SU-DHL-6 (cell line): ENCODE data around the gene PIGO.

ENCODE experiments used
- H2AFZ ChIP-seq: fragments of 200-600 bp; sonication (generic); 2 replicates; pipeline ENCODE4 v1.6.1; 2014; ENCODE audit warnings: low read depth, mild to moderate bottlenecking, moderate library complexity, mixed read lengths, antibody characterized with exemption, low read length; ENCODE audit not compliant: severe bottlenecking
- H3F3A ChIP-seq: fragments of 200-600 bp; shearing (Covaris generic); 2 replicates; pipeline ENCODE4 v1.6.0; 2016; ENCODE audit warnings: antibody characterized with exemption, mild to moderate bottlenecking; ENCODE audit not compliant: insufficient read depth
- H3K27ac ChIP-seq: fragments of 200-600 bp; sonication (generic); 2 replicates; pipeline ENCODE4 v1.5.1; 2016; ENCODE audit warnings: low read depth, mild to moderate bottlenecking, low read length, moderate library complexity, mixed read lengths
- H3K27me3 ChIP-seq: fragments of 200-600 bp; sonication (generic), shearing (Covaris generic); 2 replicates; pipeline ENCODE4 v1.6.0; 2014; ENCODE audit warnings: mild to moderate bottlenecking, low read length
- H3K36me3 ChIP-seq: fragments of 200-600 bp; sonication (generic); 2 replicates; pipeline ENCODE4 v1.6.1; 2014; ENCODE audit warnings: mild to moderate bottlenecking, low read length, mixed read lengths
- H3K4me2 ChIP-seq: fragments of 300-600, 200-600 bp; shearing (Covaris generic), sonication (generic); 2 replicates; pipeline ENCODE4 v1.6.0; 2014; ENCODE audit warnings: low read length, low read depth, mild to moderate bottlenecking; ENCODE audit not compliant: poor library complexity, severe bottlenecking
- H3K4me3 ChIP-seq: fragments of 200-600 bp; sonication (generic); 2 replicates; pipeline ENCODE4 v1.5.1; 2014; ENCODE audit warnings: antibody characterized with exemption, low read length, mild to moderate bottlenecking, mixed read lengths; ENCODE audit not compliant: insufficient read depth, poor library complexity, severe bottlenecking
- H3K79me2 ChIP-seq: fragments of 200-600 bp; sonication (generic); 2 replicates; pipeline ENCODE4 v1.6.1; 2014; ENCODE audit warnings: mild to moderate bottlenecking, low read length, moderate library complexity; ENCODE audit not compliant: insufficient read depth
- H3K9ac ChIP-seq: fragments of 200-600 bp; sonication (generic); 2 replicates; pipeline ENCODE4 v1.7.0; 2014; ENCODE audit warnings: mild to moderate bottlenecking, low read length
- H3K9me2 ChIP-seq: fragments of 200-600 bp; sonication (generic); replicated peaks from 2 replicates; pipeline ENCODE4 v1.6.1; 2014; ENCODE audit warnings: low read length; ENCODE audit not compliant: insufficient read depth
- H3K9me3 ChIP-seq: fragments of 200-600 bp; sonication (generic); 2 replicates; pipeline ENCODE4 v1.6.1; 2014; ENCODE audit warnings: low read length, mixed read lengths; ENCODE audit not compliant: insufficient read depth
- H4K20me1 ChIP-seq: fragments of 200-600 bp; sonication (generic); 2 replicates; pipeline ENCODE4 v1.6.1; 2014; ENCODE audit warnings: low read depth, mild to moderate bottlenecking, antibody characterized with exemption, low read length, moderate library complexity, mixed read lengths
- CTCF ChIP-seq: fragments of 200-600 bp; sonication (generic); IDR thresholded peaks from one replicate; pipeline ENCODE4 v1.5.1; 2017; ENCODE audit warnings: antibody characterized with exemption, mild to moderate bottlenecking, low read length, moderate library complexity; ENCODE audit not compliant: insufficient read depth, poor library complexity, severe bottlenecking
- EZH2phosphoT487 ChIP-seq: fragments of 200-600 bp; sonication (generic), shearing (Covaris generic); conservative IDR thresholded peaks from 2 replicates; pipeline ENCODE4 v1.6.1; 2018; ENCODE audit warnings: mild to moderate bottlenecking, antibody characterized with exemption, low read length, moderate library complexity, mixed read lengths

The PIGO gene

GRCh38 chr9:35105571-35106342, 9.4 kb upstream of the PIGO start:
- Histone ChIP-seq H3K4me3 (no peak overlapping the region), H4K20me1 (no peaks in the 10 kb centered on the region), H3K27ac (no peak overlapping the region), H3K27me3 (no peaks in the 10 kb centered on the region), H3K9me2 (no peaks in the 10 kb centered on the region), H3K36me3 (no peaks in the 10 kb centered on the region), H3K9ac (no peak overlapping the region), H3K9me3 (no peaks in the 10 kb centered on the region), H3K4me2 (no peak overlapping the region), H3F3A (no peaks in the 10 kb centered on the region), H3K79me2 (peaks cover 16% of the 10 kb centered on the region), H2AFZ (no peak overlapping the region)
- no peak for TF ChIP-seq EZH2phosphoT487
- TF ChIP-seq CTCF, result no peak

- Histone ChIP-seq H2AFZ (no peak overlapping the region), H4K20me1 (no peaks in the 10 kb centered on the region), H3K36me3 (no peaks in the 10 kb centered on the region), H3K9me2 (no peaks in the 10 kb centered on the region), H3F3A (no peaks in the 10 kb centered on the region), H3K9ac (no peak overlapping the region), H3K27ac (no peak overlapping the region), H3K9me3 (no peaks in the 10 kb centered on the region), H3K27me3 (no peaks in the 10 kb centered on the region), H3K4me2 (no peak overlapping the region), H3K79me2 (peaks cover 16% of the 10 kb centered on the region), H3K4me3 (no peak overlapping the region)
- no peak for TF ChIP-seq EZH2phosphoT487
- TF ChIP-seq CTCF, result no peak
These were observed 8.7 kb upstream of the PIGO start for GRCh38 chr9:35105126-35105525.

GRCh38 chr9:35104586-35104985, 8.2 kb upstream of the PIGO start:
- Histone ChIP-seq H3K79me2 (peaks cover 16% of the 10 kb centered on the region), H3K27me3 (no peaks in the 10 kb centered on the region), H3K9ac (no peak overlapping the region), H3K4me2 (no peak overlapping the region), H4K20me1 (no peaks in the 10 kb centered on the region), H3K36me3 (no peaks in the 10 kb centered on the region), H2AFZ (no peak overlapping the region), H3K9me3 (no peaks in the 10 kb centered on the region), H3K4me3 (no peak overlapping the region), H3K9me2 (no peaks in the 10 kb centered on the region), H3K27ac (no peak overlapping the region), H3F3A (no peaks in the 10 kb centered on the region)
- TF ChIP-seq EZH2phosphoT487, result no peak
- no peak for TF ChIP-seq CTCF
